HG03575 (cell line): ENCODE data around the gene UPK3BL1.
"Not testable (repeated sequence)": the region's sequence is repeated elsewhere in the genome, so short reads cannot be mapped to it uniquely, and the experiment has no call there.

Source experiments
- ATAC-seq: cut with Tn5 transposase; IDR thresholded peaks from one replicate; pipeline ENCODE4 v1.9.1; 2021; ENCODE audit not compliant: unreplicated experiment, insufficient number of reproducible peaks, low FRiP score; ENCODE audit errors: extremely low read depth

Gene UPK3BL1

DNA sequence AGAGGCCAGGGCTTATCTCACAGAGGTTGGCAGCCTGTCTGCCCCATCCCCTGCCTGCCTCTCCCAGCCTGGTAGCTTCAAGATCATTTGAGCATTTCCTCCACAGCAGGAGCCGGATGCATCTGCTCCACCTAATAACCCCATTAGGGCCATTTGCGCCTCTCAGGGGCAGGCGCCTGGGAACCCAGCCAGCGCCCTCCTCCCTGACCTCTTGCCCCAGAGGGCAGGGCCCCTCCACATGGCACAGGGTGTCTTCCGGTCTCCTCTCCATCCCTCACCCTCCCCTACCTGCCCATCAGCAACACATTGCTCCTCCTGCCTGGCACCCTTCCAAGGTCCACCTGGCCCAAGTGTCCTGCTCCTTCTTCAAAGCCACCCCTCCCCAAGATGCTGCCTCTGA is 7.2 kb downstream of the UPK3BL1 start:
- ATAC-seq: not testable (repeated sequence)

DNA sequence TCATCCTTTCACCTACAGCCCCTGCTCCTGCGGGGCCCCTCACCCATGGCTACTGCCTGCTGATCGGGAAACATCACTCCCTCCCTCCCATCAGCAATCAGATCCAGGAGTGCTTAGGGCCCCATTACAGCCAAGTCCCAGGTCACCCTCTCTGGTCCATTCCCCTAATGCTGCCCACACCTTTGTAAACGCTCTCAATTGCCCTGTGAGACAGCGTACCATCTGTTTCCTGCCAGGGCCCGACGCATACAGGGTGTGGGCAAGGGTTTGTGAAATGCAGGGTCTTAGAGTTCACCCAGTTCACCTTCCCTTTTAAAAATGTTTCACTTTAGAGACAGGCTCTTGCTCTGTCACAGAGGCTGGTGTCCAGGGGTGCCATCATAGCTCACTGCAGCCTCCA is 8.3 kb downstream of the UPK3BL1 start:
- not testable (repeated sequence) for ATAC-seq

DNA sequence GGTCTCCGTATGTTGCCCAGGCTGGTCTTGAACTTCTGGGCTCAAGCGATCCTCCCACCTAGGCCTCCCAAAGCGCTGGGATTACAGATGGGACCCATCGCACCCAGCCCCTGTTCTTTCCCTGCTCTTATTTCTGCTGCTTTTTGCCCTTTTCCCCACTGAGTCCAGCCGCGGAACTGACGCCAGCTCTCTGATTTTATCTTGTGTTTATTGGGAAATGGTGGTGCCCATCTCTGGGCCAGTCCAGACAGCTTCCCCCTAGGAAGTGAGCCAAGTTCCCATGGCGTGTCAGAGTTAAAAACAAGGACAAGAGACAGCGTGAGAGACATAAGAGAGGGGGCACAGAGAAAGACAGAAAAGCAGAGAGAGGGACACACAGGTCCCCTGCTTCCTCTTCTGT is 12.0 kb downstream of the UPK3BL1 start:
- not testable (repeated sequence) for ATAC-seq

DNA sequence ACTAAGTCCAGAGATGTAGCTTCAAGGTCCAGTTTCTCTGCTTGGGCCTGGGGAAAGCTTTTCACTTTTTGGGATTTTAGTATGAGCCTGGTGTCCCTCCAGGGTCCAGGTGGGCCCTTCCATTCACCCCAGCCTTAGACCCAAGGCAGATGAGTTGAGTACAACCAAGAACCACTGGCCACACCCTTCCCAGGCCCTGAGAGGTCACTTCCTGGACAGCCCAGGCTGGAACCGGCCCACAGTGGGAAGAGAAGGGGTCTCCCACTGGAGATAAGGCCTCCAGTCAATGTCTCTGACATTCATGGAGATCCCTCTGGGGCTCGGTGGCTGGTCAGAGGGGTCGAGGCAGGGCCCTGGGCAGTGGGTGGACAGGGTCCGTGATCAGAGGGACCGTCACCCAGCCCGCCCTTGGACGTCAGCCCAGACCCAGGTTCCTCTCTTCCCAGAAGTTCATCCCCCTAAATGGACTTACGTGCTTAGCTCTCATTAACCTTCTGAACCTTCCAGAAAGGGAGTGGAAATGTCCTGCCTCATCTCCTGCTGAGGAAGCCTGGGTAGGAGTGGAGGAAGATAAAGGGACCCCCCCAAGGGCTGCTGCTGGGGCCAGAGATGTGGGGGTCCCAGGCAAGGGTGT is 15.2 kb downstream of the UPK3BL1 start:
- ATAC-seq: not testable (repeated sequence)

DNA sequence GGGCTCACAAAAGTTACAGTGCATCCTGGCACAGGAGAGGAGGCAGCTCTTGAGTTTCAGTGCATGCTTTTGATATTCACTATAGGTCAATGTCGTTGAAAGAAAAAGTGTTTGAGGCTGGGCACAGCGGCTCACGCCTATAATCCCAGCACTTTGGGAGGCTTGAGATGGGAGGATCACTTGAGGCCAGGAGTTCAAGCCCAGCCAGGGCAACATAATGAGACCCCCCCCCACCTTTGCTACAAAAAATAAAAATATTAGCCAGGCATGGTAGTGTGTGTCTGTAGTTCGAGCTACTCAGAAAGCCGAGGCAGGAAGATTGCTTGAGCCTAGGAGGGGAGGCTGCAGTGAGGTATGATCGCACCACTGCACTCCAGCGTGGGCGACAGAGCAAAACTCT is 24.5 kb downstream of the UPK3BL1 start:
- ATAC-seq: not testable (repeated sequence)

DNA sequence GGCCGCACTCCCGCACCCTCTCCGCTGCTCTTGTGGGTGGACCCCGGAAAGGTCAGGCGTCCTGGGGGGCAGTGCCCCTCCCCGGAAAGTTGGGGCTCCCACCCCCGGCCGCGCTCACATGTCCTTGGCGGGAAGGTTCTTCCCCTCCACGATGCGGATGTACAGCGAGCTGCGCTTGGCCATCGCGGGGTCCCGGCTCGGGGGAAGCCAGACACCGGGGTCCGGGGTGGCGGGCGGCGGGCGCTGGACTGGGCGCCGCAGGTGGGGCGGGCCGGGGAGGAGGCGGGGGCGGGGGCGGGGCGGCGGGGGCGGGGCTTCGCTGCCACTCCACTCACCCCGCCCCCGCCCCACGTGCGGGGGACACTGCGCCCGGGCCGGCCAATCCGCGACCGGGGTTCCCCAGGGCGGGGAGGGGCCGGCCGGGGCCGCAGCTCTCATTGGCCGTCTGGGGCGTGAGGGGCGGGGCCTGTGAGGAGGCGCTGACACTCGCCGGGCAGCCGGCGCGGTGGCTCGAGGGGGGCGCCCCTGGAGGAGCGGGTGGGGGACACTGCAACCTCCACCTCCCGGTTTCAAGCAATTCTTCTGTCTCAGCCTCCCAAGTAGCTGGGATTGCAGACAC is 26.0 kb downstream of the UPK3BL1 start, which contains the start of gene RASA4:
Gene RASA4, minus strand, starts transcription at position 250 of the 619 bp plus-strand sequence. Its CDS starts 67 bp downstream, at position 183.
- ATAC-seq: not testable (repeated sequence)

DNA sequence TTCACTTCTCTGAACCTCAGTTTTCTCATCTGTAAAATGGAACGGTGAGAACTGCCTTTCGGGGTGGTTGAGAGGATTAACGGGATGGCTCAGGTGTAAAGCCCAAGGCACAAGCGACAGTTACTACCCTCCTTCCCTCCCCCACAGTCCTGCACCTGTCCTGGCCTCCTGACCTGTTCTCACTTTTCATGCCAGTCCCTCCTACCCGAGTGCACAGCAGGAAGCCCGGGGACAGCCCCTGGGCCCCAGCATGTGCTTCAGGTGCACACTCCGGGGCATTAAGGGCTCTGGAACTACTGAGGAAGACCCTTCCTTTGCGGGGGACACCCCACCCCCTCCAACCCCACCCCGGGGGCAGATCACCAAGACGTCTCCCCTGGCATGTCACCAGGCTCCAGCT is 26.7 kb downstream of the UPK3BL1 start:
- ATAC-seq: not testable (repeated sequence)

DNA sequence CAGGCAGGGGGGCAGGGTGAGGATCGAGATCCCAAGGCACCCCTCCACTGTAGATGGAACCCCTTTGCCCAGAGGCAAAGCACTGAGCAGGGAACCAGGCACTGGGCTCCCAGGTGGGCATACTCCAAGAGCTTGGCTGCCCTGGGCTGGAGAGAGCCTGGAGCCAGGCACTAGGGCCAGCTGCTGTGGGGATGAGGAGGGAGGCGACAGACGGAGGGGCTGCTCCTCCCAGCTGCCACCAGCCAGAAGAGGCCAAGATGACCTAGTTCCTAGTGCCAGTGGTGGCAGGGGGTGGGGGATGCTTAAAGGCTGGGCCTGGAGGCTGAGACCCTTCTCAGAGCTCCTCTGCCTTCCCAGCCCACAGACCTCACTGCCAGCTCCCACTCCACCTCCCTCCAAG is 27.7 kb downstream of the UPK3BL1 start:
- not testable (repeated sequence) for ATAC-seq

DNA sequence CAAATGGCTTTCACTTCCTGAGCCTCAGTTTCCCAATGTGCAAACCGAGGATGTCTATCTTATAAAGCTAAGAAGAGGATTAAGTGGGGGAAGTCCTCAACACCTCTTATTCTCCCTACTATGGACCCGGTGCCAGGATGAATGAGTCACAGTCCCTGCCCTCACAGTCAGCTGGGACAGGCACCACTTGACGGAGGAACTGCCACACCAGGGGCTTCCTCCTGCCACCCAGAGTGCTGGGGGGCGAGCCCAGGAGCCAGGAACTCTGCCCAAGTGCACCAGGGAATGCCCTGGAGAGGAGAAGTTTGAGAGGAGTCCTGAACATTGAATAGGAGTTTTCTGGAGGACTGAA is 28.3 kb downstream of the UPK3BL1 start:
- not testable (repeated sequence) for ATAC-seq

DNA sequence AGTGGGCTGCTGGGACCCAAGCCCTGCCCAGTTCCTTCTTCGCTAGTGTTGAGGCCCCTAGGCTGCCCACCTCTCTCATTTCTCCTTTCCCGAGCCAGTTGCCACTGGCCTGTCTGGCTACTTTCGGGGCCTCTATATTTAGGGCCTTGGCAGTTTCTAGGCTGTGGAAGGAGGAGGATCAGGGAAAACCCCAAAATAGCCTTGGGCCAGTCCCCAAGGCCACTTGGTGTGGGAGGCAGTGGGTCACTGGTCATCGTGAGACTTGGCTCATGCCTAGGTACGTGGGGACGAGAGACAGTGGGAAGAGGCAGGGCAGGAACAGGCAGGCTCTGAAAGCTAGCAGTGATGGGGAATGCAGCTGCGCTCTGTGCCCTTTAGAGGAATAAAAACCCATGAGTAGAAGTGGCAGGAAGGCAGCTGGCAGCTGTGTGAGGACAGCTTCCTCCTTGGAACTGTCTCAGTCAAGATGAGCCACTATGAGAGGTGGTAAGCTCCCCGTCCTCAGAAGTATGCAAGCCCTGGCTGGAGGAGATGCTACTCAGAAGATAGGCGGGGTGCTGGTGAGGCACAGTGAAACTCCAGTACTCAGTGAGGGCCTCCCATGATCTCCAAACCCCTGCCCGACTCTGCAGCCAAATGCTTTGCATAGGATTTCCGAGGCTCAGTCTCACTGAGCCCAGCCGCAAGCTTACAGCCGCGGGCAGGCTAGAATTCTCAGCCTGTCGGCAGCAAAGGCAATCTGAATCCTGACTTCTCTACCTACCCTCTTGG is 28.8 kb downstream of the UPK3BL1 start:
- not testable (repeated sequence) for ATAC-seq

DNA sequence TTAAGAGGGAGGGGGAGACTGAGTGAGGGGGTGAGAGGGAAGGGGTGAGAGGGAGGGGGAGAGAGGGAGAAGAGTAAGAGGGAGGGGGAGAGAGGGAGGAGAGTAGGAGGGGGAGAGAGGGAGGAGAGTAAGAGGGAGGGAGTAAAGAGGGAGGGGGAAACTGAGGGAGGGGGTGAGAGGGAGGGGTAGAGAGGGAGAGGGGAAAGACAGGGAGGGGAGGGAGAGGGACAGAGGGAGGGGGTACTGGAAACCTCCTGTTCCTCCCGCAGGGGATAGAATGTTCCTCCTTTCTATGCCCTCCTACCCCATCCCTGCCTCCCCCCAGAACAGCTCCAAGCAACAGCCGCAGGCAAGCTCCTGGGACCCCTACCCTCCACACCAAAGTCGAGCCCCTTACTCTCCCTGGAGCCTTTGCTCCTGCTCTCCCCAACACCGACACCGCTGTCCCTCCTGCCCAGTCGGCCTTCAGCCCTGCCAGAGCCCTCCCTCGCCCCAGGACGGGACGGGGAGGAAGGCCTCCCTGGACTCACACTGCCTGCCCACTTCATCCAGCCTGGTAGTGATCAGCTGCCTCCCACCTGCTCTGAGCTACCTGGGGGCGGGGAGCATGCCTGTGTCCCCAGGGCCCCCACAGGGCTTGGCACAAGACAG is 30.8 kb downstream of the UPK3BL1 start:
- ATAC-seq: not testable (repeated sequence)

DNA sequence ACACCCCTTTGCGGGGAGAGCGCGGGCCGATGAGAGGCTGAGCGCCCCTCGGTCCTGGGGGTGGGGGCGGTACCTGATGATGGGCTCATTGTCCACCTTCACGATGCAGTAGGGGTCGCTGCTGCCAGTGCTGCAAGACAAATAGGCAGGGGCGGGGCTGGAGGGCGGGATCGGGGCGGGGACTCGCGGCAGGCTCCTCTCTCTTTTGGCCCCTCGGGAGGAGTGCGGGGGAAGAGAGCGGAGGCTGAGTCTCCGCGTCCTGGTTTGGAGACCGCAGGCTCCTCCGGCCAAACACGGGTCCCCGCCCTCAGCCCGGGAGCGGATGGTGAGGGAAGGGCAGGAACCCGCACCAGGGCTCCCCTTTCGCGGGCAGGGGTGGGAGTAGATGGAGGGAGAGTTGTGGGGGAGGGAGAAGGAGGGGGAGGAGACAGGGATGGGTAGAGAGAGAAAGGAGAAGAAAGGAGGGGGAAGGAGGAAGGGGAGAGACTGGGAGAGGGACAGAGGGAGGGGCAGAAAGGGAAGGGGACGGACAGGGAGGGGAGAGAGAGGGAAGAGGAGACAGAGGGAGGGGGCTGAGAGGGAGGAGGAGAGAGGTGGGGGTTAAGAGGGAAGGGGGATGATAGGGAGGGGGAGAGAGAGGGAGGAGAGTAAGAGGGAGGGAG is 31.4 kb downstream of the UPK3BL1 start:
- not testable (repeated sequence) for ATAC-seq

DNA sequence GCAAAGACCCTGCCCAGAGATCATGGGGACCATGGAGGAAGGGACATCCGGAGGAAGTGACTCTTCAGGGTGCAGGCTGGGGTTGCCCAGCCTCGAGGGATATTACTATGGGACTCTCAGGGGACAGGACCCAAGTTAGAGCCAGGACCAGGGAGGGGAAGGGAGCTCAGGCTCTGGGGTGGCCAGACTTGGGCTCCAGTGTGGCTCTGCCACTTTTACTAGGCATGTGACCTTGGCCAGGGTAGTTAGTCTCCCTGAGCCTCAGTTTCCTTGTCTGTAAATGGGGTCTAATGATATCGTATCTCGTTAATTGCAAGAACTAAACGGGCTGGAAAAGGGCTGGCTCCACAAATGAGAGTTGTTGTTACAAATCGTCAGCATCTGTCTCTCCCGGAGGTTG is 32.1 kb downstream of the UPK3BL1 start:
- not testable (repeated sequence) for ATAC-seq

DNA sequence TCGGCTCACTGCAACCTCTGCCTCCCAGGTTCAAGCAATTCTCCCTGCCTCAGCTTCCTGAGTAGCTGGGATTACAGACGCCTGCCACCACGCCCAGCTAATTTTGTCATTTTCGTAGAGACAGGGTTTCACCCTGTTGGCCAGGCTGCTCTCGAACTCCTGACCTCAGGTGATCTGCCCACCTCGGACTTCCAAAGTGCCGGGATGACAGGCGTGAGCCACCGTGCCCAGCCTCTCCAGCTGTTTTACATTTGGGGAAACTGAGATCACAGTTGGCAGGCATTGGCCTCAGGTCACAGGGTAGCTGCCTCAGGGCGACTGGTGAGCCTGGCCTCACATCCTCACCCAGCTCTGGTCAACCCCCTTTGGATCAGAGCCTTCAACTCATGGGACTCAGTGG is 32.9 kb downstream of the UPK3BL1 start:
- ATAC-seq: not testable (repeated sequence)

DNA sequence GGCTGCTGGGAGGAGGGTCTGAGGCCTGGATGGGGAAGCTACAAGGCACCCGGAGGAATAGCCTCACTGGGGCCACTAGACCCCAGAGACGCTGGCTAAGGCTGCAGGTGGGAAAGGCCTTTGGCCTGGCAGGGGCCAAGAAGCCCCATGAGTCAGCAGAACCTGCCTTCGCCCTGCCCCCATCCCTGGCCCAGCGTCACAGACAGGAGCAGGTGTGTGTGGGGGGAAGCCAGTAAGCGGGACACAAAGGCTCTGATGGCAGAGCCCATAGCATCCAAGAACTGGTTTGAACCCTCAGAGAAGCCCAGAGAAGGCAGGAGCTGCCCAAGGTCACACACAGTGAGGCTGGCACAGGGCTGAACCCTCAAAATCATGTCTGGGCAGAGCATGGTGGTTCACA is 35.7 kb downstream of the UPK3BL1 start:
- ATAC-seq: not testable (repeated sequence)

DNA sequence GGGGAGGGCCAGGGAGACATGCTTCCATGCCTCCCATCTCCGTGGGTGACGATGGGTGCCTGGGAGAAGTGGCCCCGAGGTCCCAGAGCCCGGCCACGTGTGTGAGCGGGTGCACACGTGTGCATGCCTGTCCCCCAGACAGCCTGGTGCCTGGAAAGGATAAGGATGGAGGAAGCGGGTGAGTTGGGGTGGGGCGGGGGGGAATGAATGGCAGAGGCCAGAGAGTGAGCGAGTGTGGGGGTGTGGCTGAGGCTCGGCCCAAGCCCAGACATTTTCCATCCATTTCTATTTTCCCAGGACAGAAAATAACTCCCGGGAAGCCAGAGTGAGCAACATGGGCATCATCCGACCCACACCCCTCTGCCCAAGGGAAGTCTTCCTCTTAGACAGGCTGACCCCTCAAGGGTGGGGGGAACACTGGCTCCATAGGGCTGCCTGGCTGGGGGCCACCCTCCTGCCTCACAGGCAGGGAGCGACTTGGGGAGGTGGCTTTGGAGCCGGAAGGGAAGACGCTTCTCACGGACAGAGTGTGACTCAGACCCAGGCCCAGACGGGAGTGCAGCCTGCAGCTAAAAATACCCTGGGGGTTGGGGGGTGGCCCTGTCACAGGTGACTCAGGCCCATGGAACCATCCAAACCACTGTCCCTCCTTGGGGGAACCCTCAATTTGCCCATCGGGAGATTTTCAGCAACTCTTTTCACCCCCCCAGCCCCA is 38.0 kb downstream of the UPK3BL1 start:
- not testable (repeated sequence) for ATAC-seq

DNA sequence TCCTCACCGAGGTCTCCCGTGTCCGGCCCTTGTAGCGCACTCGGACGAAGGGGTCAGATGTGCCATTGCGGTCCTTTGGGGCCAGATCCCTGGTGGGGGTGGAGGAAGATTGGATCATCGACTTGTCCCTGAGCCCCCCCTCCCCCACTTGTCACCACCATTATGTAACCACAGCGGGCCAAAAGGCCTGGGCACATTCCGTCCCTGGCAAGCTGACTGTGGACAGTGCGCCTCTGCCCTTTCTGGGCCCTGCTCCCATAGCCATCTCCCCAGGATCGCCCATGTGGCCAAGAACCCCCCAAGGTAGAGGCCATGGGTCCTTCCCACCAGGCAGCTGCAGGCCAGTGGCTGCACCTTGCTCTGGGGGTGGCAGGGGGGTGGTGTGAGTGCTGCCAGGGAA is 40.3 kb downstream of the UPK3BL1 start:
- not testable (repeated sequence) for ATAC-seq

DNA sequence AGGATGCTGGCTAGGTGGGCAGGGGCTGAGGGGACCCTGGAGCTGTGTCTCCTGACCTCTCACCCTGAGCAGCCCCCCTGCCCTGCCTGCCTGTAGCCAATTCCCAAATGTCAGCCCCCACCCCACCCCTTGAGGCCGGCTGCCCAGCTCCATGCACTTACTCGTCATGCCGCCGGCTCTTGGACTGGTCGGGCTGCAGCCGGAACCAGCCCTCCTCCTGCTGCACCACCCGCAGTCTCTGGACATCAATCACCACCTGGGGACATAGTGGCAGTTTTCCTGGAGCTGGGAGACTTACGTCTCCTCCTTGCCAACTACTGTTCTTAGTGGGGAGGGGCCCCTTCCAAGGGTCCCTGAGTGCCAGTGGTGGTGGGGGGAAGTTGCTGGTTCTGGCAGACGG is 42.9 kb downstream of the UPK3BL1 start:
- ATAC-seq: not testable (repeated sequence)
